Liver (tissue), 9 donors: ENCODE measurements around the gene CA5A. TPM values are rescaled to one million over a fixed set of nuclear protein-coding genes. Genes with fewer than 3 reads are reported as not detected.
A peak's percentile ranks its signal among the peaks of the same experiment; 100 is the strongest.
"Not testable (repeated sequence)": the region's sequence is repeated elsewhere in the genome, so short reads cannot be mapped to it uniquely, and the experiment has no call there.

Source experiments
- DNase-seq: peaks from one replicate; pipeline ENCODE4 v3.0.0-alpha.2; 2017; ENCODE audit warnings: low spot score
- H3K27ac ChIP-seq, 2 donors: one replicate each; pipeline ENCODE4 v1.7.0; 2013; ENCODE audit warnings: inconsistent platforms in 2 of 2, low read length in 2 of 2, control low read depth in 1 of 2, low read depth in 1 of 2, mild to moderate bottlenecking in 1 of 2
- H3K27me3 ChIP-seq, 4 donors: one replicate each; pipeline versions ENCODE4 v1.6.1 to v1.7.0; 2013; ENCODE audit warnings: low read length in 3 of 4, inconsistent platforms in 1 of 4, mild to moderate bottlenecking in 1 of 4, moderate library complexity in 1 of 4; ENCODE audit not compliant: control insufficient read depth in 4 of 4, insufficient read depth in 4 of 4
- H3K36me3 ChIP-seq, 4 donors: one replicate each; pipeline versions ENCODE4 v1.6.1 to v1.7.0; 2013; ENCODE audit warnings: low read length in 3 of 4, mild to moderate bottlenecking in 3 of 4, low read depth in 1 of 4, moderate library complexity in 1 of 4; ENCODE audit not compliant: control insufficient read depth in 4 of 4, insufficient read depth in 3 of 4
- H3K4me1 ChIP-seq, 4 donors: one replicate each; pipeline versions ENCODE4 v1.6.1 to v1.7.0; 2013; ENCODE audit warnings: low read length in 3 of 4, mild to moderate bottlenecking in 3 of 4, moderate library complexity in 1 of 4; ENCODE audit not compliant: control insufficient read depth in 4 of 4, insufficient read depth in 4 of 4
- H3K4me3 ChIP-seq, 3 donors: one replicate each; pipeline versions ENCODE4 v1.6.1 to v1.7.0; 2013; ENCODE audit warnings: low read length in 3 of 3, control low read depth in 1 of 3, low read depth in 1 of 3, mild to moderate bottlenecking in 1 of 3
- H3K9ac ChIP-seq, 2 donors: one replicate each; pipeline ENCODE4 v1.7.0; 2013; ENCODE audit warnings: low read length in 2 of 2, mild to moderate bottlenecking in 2 of 2, moderate library complexity in 2 of 2, control low read depth in 1 of 2, low read depth in 1 of 2
- H3K9me3 ChIP-seq, 4 donors: one replicate each; pipeline versions ENCODE4 v1.6.1 to v1.7.0; 2013; ENCODE audit warnings: low read length in 3 of 4; ENCODE audit not compliant: control insufficient read depth in 4 of 4
- EGR1 ChIP-seq, 2 donors: IDR thresholded peaks; 2 replicates each; pipeline ENCODE4 v1.6.1; 2016 to 2018; ENCODE audit warnings: antibody characterized with exemption in 2 of 2, low read depth in 2 of 2
- FOXA1 ChIP-seq: IDR thresholded peaks from 2 replicates; pipeline ENCODE4 v1.6.1; 2016; ENCODE audit warnings: antibody characterized with exemption
- FOXA2 ChIP-seq: IDR thresholded peaks from 2 replicates; pipeline ENCODE4 v1.6.1; 2016; ENCODE audit warnings: antibody characterized with exemption
- GABPA ChIP-seq, 2 donors: IDR thresholded peaks in 1 of 2; conservative IDR thresholded peaks in 1 of 2; 2 replicates each; pipeline ENCODE4 v1.6.1; 2016; ENCODE audit warnings: antibody characterized with exemption in 2 of 2, mild to moderate bottlenecking in 1 of 2, moderate library complexity in 1 of 2
- HNF4A ChIP-seq, 2 donors: conservative IDR thresholded peaks; 2 replicates each; pipeline ENCODE4 v1.6.1; 2016; ENCODE audit warnings: antibody characterized with exemption in 2 of 2, mild to moderate bottlenecking in 2 of 2
- HNF4G ChIP-seq: IDR thresholded peaks from 2 replicates; pipeline ENCODE4 v1.6.1; 2016; ENCODE audit warnings: antibody characterized with exemption
- JUND ChIP-seq, 2 donors: IDR thresholded peaks; 2 replicates each; pipeline ENCODE4 v1.6.1; 2016; ENCODE audit warnings: antibody characterized with exemption in 2 of 2
- NR2F2 ChIP-seq: IDR thresholded peaks from 2 replicates; pipeline ENCODE4 v1.6.1; 2016; ENCODE audit warnings: antibody characterized with exemption
- RAD21 ChIP-seq, 2 donors: IDR thresholded peaks; 2 replicates each; pipeline ENCODE4 v1.6.1; 2016; ENCODE audit warnings: antibody characterized with exemption in 2 of 2, mild to moderate bottlenecking in 2 of 2
- RXRA ChIP-seq, 2 donors: IDR thresholded peaks; 2 replicates each; pipeline ENCODE4 v1.6.1; 2017 to 2018; ENCODE audit warnings: antibody characterized with exemption in 2 of 2, mild to moderate bottlenecking in 1 of 2
- SP1 ChIP-seq: IDR thresholded peaks from 2 replicates; pipeline ENCODE4 v1.6.1; 2018; ENCODE audit warnings: antibody characterized with exemption, mild to moderate bottlenecking
- TAF1 ChIP-seq: conservative IDR thresholded peaks from 2 replicates; pipeline ENCODE4 v1.6.1; 2016; ENCODE audit warnings: antibody characterized with exemption, mild to moderate bottlenecking
- YY1 ChIP-seq: IDR thresholded peaks from 2 replicates; pipeline ENCODE4 v1.6.1; 2016; ENCODE audit warnings: antibody characterized with exemption, mild to moderate bottlenecking
- WGBS: extraction: QIAGEN DNeasy Blood & Tissue Kit; methylation state at CpG from one replicate; pipeline ENCODE4 v1.1.7; 2013; 5-methylcytosine and 5-hydroxymethylcytosine counted together
- polyA plus RNA-seq, 2 donors: library from polyadenylated mRNA; stranded (reverse) in 1 of 2; unstranded in 1 of 2; fragments of 200-250 nt in 1 of 2; fragments of >200 nt in 1 of 2; fragmentation: Nextera tagmentation in 1 of 2; extraction: Ambion mirVana in 1 of 2; gene quantifications; one replicate each; pipeline versions ENCODE4 v1.2.1 to v1.2.3, GENCODE V29; 2013 to 2015
- total RNA-seq, 2 donors: library from RNA; depleted of rRNA; stranded (reverse); fragments of >200 nt; gene quantifications; one replicate each; pipeline ENCODE4 v1.2.3, GENCODE V29; 2014
- TF ChIP-seq, protein P1 (sequence below): IDR thresholded peaks from 2 replicates; pipeline ENCODE4 v1.6.1; 2016; ENCODE audit warnings: antibody characterized with exemption
- TF ChIP-seq, protein P2 (sequence below): IDR thresholded peaks from 2 replicates; pipeline ENCODE4 v1.6.1; 2016; ENCODE audit warnings: antibody characterized with exemption, mild to moderate bottlenecking
- TF ChIP-seq, protein P3 (sequence below): IDR thresholded peaks from 2 replicates; pipeline ENCODE4 v1.6.1; 2016; ENCODE audit warnings: antibody characterized with exemption
- TF ChIP-seq, protein P4 (sequence below): IDR thresholded peaks from 2 replicates; pipeline ENCODE4 v1.6.1; 2016; ENCODE audit warnings: antibody characterized with exemption
- TF ChIP-seq, protein P5 (sequence below): fragments of 150-350 bp; IDR thresholded peaks from 2 replicates; pipeline ENCODE4 v1.5.1; 2017; ENCODE audit warnings: improper control_type of control experiment, low read depth, low read length; ENCODE audit not compliant: missing input control
- donor health status: healthy.
- donor health status: healthy.
- donor health status: healthy.
- donor health status: healthy.
- donor health status: healthy.

Gene CA5A
- total RNA-seq (10 to 100 TPM; 12.3 to 66.8 TPM), polyA plus RNA-seq (10 to 100 TPM; 33.5 to 33.8 TPM)

DNA sequence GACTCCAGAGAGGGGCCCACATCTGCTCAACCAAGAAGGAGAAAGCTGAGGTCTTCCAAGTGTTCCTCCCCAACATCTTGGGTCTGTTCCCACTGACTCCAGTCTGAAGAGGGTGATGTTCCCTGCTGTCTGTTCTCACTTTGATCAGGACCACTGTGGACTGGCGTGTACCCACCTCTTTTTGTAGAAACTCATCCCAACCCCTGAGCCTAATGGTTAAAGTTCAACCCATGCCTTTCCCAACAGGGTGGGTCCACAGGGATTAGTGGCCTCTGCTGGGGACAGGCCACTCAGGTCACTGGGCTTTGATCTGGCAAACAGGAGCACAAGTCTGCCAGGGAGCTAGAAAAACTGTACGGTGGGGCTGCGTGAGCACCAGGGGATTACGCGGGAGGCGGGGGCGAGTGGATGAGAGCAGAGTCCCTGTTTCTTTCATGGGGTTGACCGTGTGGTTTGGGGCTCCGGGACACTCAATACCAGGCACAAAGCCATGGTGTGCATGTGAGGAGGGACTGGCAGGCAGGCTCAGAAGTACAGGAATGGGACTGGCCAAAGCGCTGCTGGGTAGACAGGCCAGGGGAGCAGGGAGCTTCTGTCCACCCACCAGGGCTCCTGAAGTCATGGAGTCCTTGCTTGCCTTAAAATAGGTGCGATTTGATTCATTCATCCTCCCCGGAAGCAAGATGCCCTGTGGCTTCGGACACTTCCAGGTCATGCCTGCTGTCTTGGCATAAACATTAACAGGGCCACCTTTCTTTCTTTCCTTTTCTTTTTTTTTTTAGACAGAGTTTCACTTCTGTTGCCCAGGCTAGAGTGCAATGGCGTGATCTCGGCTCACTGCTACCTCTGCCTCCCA, at the start of gene CA5A:
CA5A (minus strand) TSS at position 155 of the 856 bp plus-strand sequence; CDS start at position 76, 79 bp downstream.
- 34% methylated on average over 15 of the region's 15 CpGs for WGBS
- TF ChIP-seq RXRA (IDR thresholded peaks at IDR 0.05): peak; percentile 98
- peak; percentile 71 for TF ChIP-seq YY1
- peak; percentile 98 to 99 for TF ChIP-seq HNF4A (conservative IDR thresholded peaks at IDR 0.05)
- TF ChIP-seq, protein P1, sequence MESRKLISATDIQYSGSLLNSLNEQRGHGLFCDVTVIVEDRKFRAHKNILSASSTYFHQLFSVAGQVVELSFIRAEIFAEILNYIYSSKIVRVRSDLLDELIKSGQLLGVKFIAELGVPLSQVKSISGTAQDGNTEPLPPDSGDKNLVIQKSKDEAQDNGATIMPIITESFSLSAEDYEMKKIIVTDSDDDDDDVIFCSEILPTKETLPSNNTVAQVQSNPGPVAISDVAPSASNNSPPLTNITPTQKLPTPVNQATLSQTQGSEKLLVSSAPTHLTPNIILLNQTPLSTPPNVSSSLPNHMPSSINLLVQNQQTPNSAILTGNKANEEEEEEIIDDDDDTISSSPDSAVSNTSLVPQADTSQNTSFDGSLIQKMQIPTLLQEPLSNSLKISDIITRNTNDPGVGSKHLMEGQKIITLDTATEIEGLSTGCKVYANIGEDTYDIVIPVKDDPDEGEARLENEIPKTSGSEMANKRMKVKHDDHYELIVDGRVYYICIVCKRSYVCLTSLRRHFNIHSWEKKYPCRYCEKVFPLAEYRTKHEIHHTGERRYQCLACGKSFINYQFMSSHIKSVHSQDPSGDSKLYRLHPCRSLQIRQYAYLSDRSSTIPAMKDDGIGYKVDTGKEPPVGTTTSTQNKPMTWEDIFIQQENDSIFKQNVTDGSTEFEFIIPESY: peak; percentile 92
- TF ChIP-seq, protein P2, sequence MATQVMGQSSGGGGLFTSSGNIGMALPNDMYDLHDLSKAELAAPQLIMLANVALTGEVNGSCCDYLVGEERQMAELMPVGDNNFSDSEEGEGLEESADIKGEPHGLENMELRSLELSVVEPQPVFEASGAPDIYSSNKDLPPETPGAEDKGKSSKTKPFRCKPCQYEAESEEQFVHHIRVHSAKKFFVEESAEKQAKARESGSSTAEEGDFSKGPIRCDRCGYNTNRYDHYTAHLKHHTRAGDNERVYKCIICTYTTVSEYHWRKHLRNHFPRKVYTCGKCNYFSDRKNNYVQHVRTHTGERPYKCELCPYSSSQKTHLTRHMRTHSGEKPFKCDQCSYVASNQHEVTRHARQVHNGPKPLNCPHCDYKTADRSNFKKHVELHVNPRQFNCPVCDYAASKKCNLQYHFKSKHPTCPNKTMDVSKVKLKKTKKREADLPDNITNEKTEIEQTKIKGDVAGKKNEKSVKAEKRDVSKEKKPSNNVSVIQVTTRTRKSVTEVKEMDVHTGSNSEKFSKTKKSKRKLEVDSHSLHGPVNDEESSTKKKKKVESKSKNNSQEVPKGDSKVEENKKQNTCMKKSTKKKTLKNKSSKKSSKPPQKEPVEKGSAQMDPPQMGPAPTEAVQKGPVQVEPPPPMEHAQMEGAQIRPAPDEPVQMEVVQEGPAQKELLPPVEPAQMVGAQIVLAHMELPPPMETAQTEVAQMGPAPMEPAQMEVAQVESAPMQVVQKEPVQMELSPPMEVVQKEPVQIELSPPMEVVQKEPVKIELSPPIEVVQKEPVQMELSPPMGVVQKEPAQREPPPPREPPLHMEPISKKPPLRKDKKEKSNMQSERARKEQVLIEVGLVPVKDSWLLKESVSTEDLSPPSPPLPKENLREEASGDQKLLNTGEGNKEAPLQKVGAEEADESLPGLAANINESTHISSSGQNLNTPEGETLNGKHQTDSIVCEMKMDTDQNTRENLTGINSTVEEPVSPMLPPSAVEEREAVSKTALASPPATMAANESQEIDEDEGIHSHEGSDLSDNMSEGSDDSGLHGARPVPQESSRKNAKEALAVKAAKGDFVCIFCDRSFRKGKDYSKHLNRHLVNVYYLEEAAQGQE: peak; percentile 91
- peak; percentile 90 for TF ChIP-seq NR2F2
- peak; percentile 69 for TF ChIP-seq TAF1
- TF ChIP-seq HNF4G: peak; percentile 97
- peak; percentile 31 to 78 for TF ChIP-seq JUND (IDR thresholded peaks at IDR 0.05)
- TF ChIP-seq, protein P3, sequence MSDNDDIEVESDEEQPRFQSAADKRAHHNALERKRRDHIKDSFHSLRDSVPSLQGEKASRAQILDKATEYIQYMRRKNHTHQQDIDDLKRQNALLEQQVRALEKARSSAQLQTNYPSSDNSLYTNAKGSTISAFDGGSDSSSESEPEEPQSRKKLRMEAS: peak; percentile 78
- peak; percentile 62 to 87 for TF ChIP-seq EGR1 (IDR thresholded peaks at IDR 0.05; ENCODE audit: low read depth in 2 of 2)
- no peak for TF ChIP-seq GABPA (IDR thresholded peaks at IDR 0.05 in 1 of 2, conservative IDR thresholded peaks at IDR 0.05 in 1 of 2)
- peak; percentile 23 for TF ChIP-seq FOXA1
- TF ChIP-seq, protein P4, sequence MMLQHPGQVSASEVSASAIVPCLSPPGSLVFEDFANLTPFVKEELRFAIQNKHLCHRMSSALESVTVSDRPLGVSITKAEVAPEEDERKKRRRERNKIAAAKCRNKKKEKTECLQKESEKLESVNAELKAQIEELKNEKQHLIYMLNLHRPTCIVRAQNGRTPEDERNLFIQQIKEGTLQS: peak; percentile 30
- TF ChIP-seq SP1: peak; percentile 96
- TF ChIP-seq, protein P5, sequence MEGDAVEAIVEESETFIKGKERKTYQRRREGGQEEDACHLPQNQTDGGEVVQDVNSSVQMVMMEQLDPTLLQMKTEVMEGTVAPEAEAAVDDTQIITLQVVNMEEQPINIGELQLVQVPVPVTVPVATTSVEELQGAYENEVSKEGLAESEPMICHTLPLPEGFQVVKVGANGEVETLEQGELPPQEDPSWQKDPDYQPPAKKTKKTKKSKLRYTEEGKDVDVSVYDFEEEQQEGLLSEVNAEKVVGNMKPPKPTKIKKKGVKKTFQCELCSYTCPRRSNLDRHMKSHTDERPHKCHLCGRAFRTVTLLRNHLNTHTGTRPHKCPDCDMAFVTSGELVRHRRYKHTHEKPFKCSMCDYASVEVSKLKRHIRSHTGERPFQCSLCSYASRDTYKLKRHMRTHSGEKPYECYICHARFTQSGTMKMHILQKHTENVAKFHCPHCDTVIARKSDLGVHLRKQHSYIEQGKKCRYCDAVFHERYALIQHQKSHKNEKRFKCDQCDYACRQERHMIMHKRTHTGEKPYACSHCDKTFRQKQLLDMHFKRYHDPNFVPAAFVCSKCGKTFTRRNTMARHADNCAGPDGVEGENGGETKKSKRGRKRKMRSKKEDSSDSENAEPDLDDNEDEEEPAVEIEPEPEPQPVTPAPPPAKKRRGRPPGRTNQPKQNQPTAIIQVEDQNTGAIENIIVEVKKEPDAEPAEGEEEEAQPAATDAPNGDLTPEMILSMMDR: peak; percentile 8
- peak; percentile 39 for TF ChIP-seq FOXA2
- TF ChIP-seq RAD21 (IDR thresholded peaks at IDR 0.05): peak; percentile 46 to 52

DNA sequence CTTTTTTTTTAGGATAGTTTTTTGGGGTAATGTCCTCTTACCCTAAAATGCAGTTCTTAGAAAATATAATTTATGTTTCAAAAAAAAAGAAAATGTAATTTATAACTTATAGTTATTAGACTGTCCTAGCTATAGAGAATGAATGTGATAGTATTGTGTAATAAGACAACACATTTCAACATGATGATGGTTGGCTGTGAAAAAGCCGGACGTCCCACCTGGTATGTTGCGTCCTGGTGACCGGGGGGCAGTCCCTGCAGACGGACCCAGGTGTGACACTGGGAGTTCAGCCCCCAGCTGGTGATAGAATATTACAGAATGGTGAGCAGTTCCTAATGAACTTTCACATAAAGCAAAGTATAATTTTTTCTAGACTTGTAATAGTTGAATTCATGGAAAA, 49.2 kb upstream of the CA5A start:
- H3K9ac ChIP-seq, H3K36me3 ChIP-seq, DNase-seq, H3K27ac ChIP-seq, H3K27me3 ChIP-seq, H3K4me3 ChIP-seq, H3K9me3 ChIP-seq: not testable (repeated sequence)
- 71% methylated on average over 5 of the region's 5 CpGs for WGBS
- H3K4me1 ChIP-seq: peaks cover 4 to 13% (median 8%) of the 10 kb centered on the region in 4 donors

More for the DNA sequence above, at the start of gene CA5A:
- Histone ChIP-seq H3K9me3 (no peaks in the 10 kb centered on the region), H3K27ac (peak within 1 kb of the TSS; percentile 89 to 93), H3K4me1 (peaks cover 2 to 27% (median 18%) of the 10 kb centered on the region in 4 donors), H3K36me3 (peaks cover 0 to 2% (median 0%) of the 10 kb centered on the region in 4 donors), H3K4me3 (peak within 1 kb of the TSS; percentile 43 to 88 (median 57)), H3K27me3 (no peaks in the 10 kb centered on the region), H3K9ac (peak within 1 kb of the TSS; percentile 48 to 66)
- DNase-seq: peak; percentile 67
